Measurements from ENCODE around the gene MIER1.

Gene MIER1

GRCh38 chr1:66929999-66930822 lies 5.4 kb downstream of the MIER1 start:
- WGBS (ENCODE audit: extremely low coverage, insufficient coverage, insufficient read length): no CpG with 5 or more reads among the region's 83 CpGs
- Histone ChIP-seq H3K79me1 (ENCODE audit: low read length) (peaks cover 12% of the 10 kb centered on the region), H3K4me2 (ENCODE audit: low read length) (peak overlapping the region; percentile 97), H3K79me2 (ENCODE audit: control insufficient read depth, insufficient read depth, low read length, poor library complexity) (peaks cover 8% of the 10 kb centered on the region), H3K4me1 (ENCODE audit: control insufficient read depth in 1 of 2, insufficient read depth in 2 of 2, low read length in 2 of 2) (no peaks in the 10 kb centered on the region), H2BK120ac (ENCODE audit: insufficient read depth, low read length, poor library complexity) (peak overlapping the region; percentile 78), H3K27ac (ENCODE audit: low read depth, low read length) (peak overlapping the region; percentile 96), H4K8ac (ENCODE audit: low read depth, low read length) (peak overlapping the region; percentile 87), H3K18ac (ENCODE audit: low read length) (peak overlapping the region; percentile 87), H3K4ac (ENCODE audit: low read depth, low read length) (peak overlapping the region; percentile 77), H3K9me3 (ENCODE audit: insufficient read depth, low read depth, low read length) (no peaks in the 10 kb centered on the region), H2AFZ (ENCODE audit: insufficient read depth, low read length, poor library complexity) (peak overlapping the region; percentile 62), H3K4me3 (ENCODE audit: low read depth, low read length) (peak overlapping the region; percentile 93), H4K12ac (ENCODE audit: low read depth, low read length) (peak overlapping the region; percentile 58), H2BK5ac (ENCODE audit: low read depth, low read length, poor library complexity) (peak overlapping the region; percentile 64), H2BK12ac (ENCODE audit: low read length) (no peak overlapping the region), H3K36me3 (ENCODE audit: control insufficient read depth in 1 of 2, insufficient read depth in 2 of 2, low read length in 2 of 2) (no peaks in the 10 kb centered on the region), H3K23ac (ENCODE audit: low read length) (no peak overlapping the region), H3K9ac (ENCODE audit: low read length) (peak overlapping the region; percentile 97), H3K27me3 (ENCODE audit: insufficient read depth, low read length) (no peaks in the 10 kb centered on the region), H2AK5ac (ENCODE audit: low read length) (peak overlapping the region; percentile 18), H3K14ac (ENCODE audit: low read length) (peak overlapping the region; percentile 66), H4K91ac (ENCODE audit: low read depth, low read length) (peak overlapping the region; percentile 77)
- peak; percentile 90 to 96 for DNase-seq

- Histone ChIP-seq H2BK5ac (ENCODE audit: low read depth, low read length, poor library complexity) (peak overlapping the region; percentile 64), H2BK12ac (ENCODE audit: low read length) (peak overlapping the region; percentile 58), H3K9me3 (ENCODE audit: insufficient read depth, low read depth, low read length) (no peaks in the 10 kb centered on the region), H4K8ac (ENCODE audit: low read depth, low read length) (peak overlapping the region; percentile 87), H3K79me2 (ENCODE audit: control insufficient read depth, insufficient read depth, low read length, poor library complexity) (peaks cover 8% of the 10 kb centered on the region), H4K91ac (ENCODE audit: low read depth, low read length) (peak overlapping the region; percentile 77), H3K4ac (ENCODE audit: low read depth, low read length) (peak overlapping the region; percentile 77), H3K9ac (ENCODE audit: low read length) (peak overlapping the region; percentile 97), H3K23ac (ENCODE audit: low read length) (no peak overlapping the region), H2AFZ (ENCODE audit: insufficient read depth, low read length, poor library complexity) (peak overlapping the region; percentile 56), H3K79me1 (ENCODE audit: low read length) (peaks cover 9% of the 10 kb centered on the region), H2AK5ac (ENCODE audit: low read length) (peak overlapping the region; percentile 18), H3K14ac (ENCODE audit: low read length) (peak overlapping the region; percentile 66), H3K4me2 (ENCODE audit: low read length) (peak overlapping the region; percentile 97), H3K27ac (ENCODE audit: low read depth, low read length) (peak overlapping the region; percentile 96), H2BK120ac (ENCODE audit: insufficient read depth, low read length, poor library complexity) (peak overlapping the region; percentile 78), H3K4me3 (ENCODE audit: low read depth, low read length) (peak overlapping the region; percentile 93), H3K4me1 (ENCODE audit: control insufficient read depth in 1 of 2, insufficient read depth in 2 of 2, low read length in 2 of 2) (no peaks in the 10 kb centered on the region), H4K12ac (ENCODE audit: low read depth, low read length) (peak overlapping the region; percentile 58), H3K36me3 (ENCODE audit: control insufficient read depth in 1 of 2, insufficient read depth in 2 of 2, low read length in 2 of 2) (no peaks in the 10 kb centered on the region), H3K18ac (ENCODE audit: low read length) (peak overlapping the region; percentile 87), H3K27me3 (ENCODE audit: insufficient read depth, low read length) (no peaks in the 10 kb centered on the region)
- no peak for DNase-seq
- WGBS (ENCODE audit: extremely low coverage, insufficient coverage, insufficient read length): no CpG with 5 or more reads among the region's 6 CpGs
Observed at GRCh38 chr1:66930823-66931174, 6.0 kb downstream of the MIER1 start.

- H3K4me3 ChIP-seq (ENCODE audit: low read depth, low read length): no peak overlapping the region
- no peaks in the 10 kb centered on the region for H3K27me3 ChIP-seq (ENCODE audit: insufficient read depth, low read length)
- no peak overlapping the region for H2BK5ac ChIP-seq (ENCODE audit: low read depth, low read length, poor library complexity)
- H3K23ac ChIP-seq (ENCODE audit: low read length): no peak overlapping the region
- H2AK5ac ChIP-seq (ENCODE audit: low read length): no peak overlapping the region
- H3K4me1 ChIP-seq (ENCODE audit: control insufficient read depth in 1 of 2, insufficient read depth in 2 of 2, low read length in 2 of 2): peaks cover 0 to 1% of the 10 kb centered on the region in 2 experiments
- H4K8ac ChIP-seq (ENCODE audit: low read depth, low read length): no peak overlapping the region
- H3K4ac ChIP-seq (ENCODE audit: low read depth, low read length): peak overlapping the region; percentile 95
- H3K27ac ChIP-seq (ENCODE audit: low read depth, low read length): no peak overlapping the region
- H2BK12ac ChIP-seq (ENCODE audit: low read length): no peak overlapping the region
- H3K4me2 ChIP-seq (ENCODE audit: low read length): peak overlapping the region; percentile 61
- no CpG with 5 or more reads among the region's 4 CpGs for WGBS (ENCODE audit: extremely low coverage, insufficient coverage, insufficient read length)
- H3K14ac ChIP-seq (ENCODE audit: low read length): no peak overlapping the region
- DNase-seq: no peak
- no peak overlapping the region for H4K12ac ChIP-seq (ENCODE audit: low read depth, low read length)
- no peak overlapping the region for H2AFZ ChIP-seq (ENCODE audit: insufficient read depth, low read length, poor library complexity)
- no peaks in the 10 kb centered on the region for H3K9me3 ChIP-seq (ENCODE audit: insufficient read depth, low read depth, low read length)
- no peak overlapping the region for H3K9ac ChIP-seq (ENCODE audit: low read length)
- peaks cover 9% of the 10 kb centered on the region for H3K79me2 ChIP-seq (ENCODE audit: control insufficient read depth, insufficient read depth, low read length, poor library complexity)
- H4K91ac ChIP-seq (ENCODE audit: low read depth, low read length): no peak overlapping the region
- H3K18ac ChIP-seq (ENCODE audit: low read length): no peak overlapping the region
- H3K79me1 ChIP-seq (ENCODE audit: low read length): peaks cover 8% of the 10 kb centered on the region
- no peaks in the 10 kb centered on the region for H3K36me3 ChIP-seq (ENCODE audit: control insufficient read depth in 1 of 2, insufficient read depth in 2 of 2, low read length in 2 of 2)
- H2BK120ac ChIP-seq (ENCODE audit: insufficient read depth, low read length, poor library complexity): no peak overlapping the region
Observed at GRCh38 chr1:66931590-66931989, 6.8 kb downstream of the MIER1 start.

GRCh38 chr1:66932291-66932690 lies 7.5 kb downstream of the MIER1 start:
- peaks cover 0 to 1% of the 10 kb centered on the region in 2 experiments for H3K4me1 ChIP-seq (ENCODE audit: control insufficient read depth in 1 of 2, insufficient read depth in 2 of 2, low read length in 2 of 2)

More at GRCh38 chr1:66932291-66932690, 7.5 kb downstream of the MIER1 start:
- Histone ChIP-seq H3K18ac (ENCODE audit: low read length) (no peak overlapping the region), H2BK12ac (ENCODE audit: low read length) (no peak overlapping the region), H3K4me2 (ENCODE audit: low read length) (no peak overlapping the region), H3K9ac (ENCODE audit: low read length) (no peak overlapping the region), H4K8ac (ENCODE audit: low read depth, low read length) (no peak overlapping the region), H3K9me3 (ENCODE audit: insufficient read depth, low read depth, low read length) (no peaks in the 10 kb centered on the region), H4K12ac (ENCODE audit: low read depth, low read length) (no peak overlapping the region), H3K4me3 (ENCODE audit: low read depth, low read length) (no peak overlapping the region), H3K79me1 (ENCODE audit: low read length) (peaks cover 8% of the 10 kb centered on the region), H3K4ac (ENCODE audit: low read depth, low read length) (no peak overlapping the region), H2AK5ac (ENCODE audit: low read length) (no peak overlapping the region), H3K23ac (ENCODE audit: low read length) (no peak overlapping the region), H2BK120ac (ENCODE audit: insufficient read depth, low read length, poor library complexity) (no peak overlapping the region), H3K27ac (ENCODE audit: low read depth, low read length) (no peak overlapping the region), H3K27me3 (ENCODE audit: insufficient read depth, low read length) (no peaks in the 10 kb centered on the region), H3K79me2 (ENCODE audit: control insufficient read depth, insufficient read depth, low read length, poor library complexity) (peaks cover 11% of the 10 kb centered on the region), H3K36me3 (ENCODE audit: control insufficient read depth in 1 of 2, insufficient read depth in 2 of 2, low read length in 2 of 2) (peaks cover 0 to 2% of the 10 kb centered on the region in 2 experiments), H3K14ac (ENCODE audit: low read length) (no peak overlapping the region), H4K91ac (ENCODE audit: low read depth, low read length) (no peak overlapping the region), H2AFZ (ENCODE audit: insufficient read depth, low read length, poor library complexity) (no peak overlapping the region), H2BK5ac (ENCODE audit: low read depth, low read length, poor library complexity) (no peak overlapping the region)
- DNase-seq: no peak
- WGBS (ENCODE audit: extremely low coverage, insufficient coverage, insufficient read length): no CpG with 5 or more reads among the region's 2 CpGs

Measured in trophoblast cell (in vitro differentiated cells and primary cell).